Heart left ventricle (tissue), 13 donors: ENCODE results near the gene B4GALNT2.

ENCODE experiments used
- POLR2A ChIP-seq, 2 donors: fragments of 450-650 bp; IDR thresholded peaks; one replicate each; pipeline ENCODE4 v1.6.1; 2017; ENCODE audit warnings: antibody characterized with exemption in 2 of 2, mild to moderate bottlenecking in 2 of 2, moderate library complexity in 2 of 2
- TF ChIP-seq, protein P1 (sequence below), 12 donors: fragments of 200-600 bp; sonication (generic) in 4 of 12; IDR thresholded peaks; one replicate each; pipeline versions ENCODE4 v1.5.0 to v1.8.0; 2018 to 2022; ENCODE audit warnings: antibody characterized with exemption in 12 of 12, mild to moderate bottlenecking in 5 of 12
- donor health status: ischemic (EF 13 %, LVEDD 7.1; RV severe dilation, severe dysfunction).
- donor health status: DM: no; HTN: yes; CAD: no.
- donor health status: DM: no; HTN: no; CAD: no.
- donor health status: ischemic (EF 25% LVEDD 6.9; RV normal size, moderate dysfunction).
- donor health status: ischemic (EF 25% LVEDD 5.7; RV mildly dilated, moderate dysfunction).
- donor health status: ischemic (EF 35%, LVEDD 5.7; RV mildly dilated, moderate dysfunction).
- donor health status: nonischemic (EF 11% LVEDD 7.7; RV severe dilation, severe dysfunction).
- donor health status: DM: yes; HTN: yes; CAD: no.
- donor health status: PGD.
- donor health status: ischemic (EF 29% LVEDD 5.4; RV normal size, mild dysfunction).
- donor health status: nonischemic (EF 23%, LVEDD 6.1; RV moderate dilation, normal function).

DNA sequence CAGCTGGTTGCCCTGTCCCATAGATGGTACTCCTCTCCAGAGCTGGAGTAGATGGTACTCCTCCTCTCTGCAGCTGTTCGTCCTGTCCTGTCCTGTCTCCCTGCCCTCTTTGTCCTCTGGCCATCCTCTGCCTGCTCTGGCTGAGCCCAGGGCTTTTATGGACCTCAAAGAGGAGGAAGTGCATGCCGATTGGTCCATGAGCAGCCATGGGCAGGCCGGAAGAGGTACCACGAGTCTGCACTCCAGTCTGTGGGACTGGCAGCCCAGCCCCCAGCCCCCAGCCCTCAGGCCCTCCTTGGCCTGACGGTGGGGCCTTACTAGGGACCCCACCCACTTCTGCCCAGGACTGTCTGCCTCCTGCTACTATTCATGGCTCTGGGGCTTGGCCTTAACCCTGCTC lies 50.8 kb downstream of the B4GALNT2 start:
- no peak for TF ChIP-seq POLR2A (IDR thresholded peaks at IDR 0.05)
- TF ChIP-seq, protein P1, sequence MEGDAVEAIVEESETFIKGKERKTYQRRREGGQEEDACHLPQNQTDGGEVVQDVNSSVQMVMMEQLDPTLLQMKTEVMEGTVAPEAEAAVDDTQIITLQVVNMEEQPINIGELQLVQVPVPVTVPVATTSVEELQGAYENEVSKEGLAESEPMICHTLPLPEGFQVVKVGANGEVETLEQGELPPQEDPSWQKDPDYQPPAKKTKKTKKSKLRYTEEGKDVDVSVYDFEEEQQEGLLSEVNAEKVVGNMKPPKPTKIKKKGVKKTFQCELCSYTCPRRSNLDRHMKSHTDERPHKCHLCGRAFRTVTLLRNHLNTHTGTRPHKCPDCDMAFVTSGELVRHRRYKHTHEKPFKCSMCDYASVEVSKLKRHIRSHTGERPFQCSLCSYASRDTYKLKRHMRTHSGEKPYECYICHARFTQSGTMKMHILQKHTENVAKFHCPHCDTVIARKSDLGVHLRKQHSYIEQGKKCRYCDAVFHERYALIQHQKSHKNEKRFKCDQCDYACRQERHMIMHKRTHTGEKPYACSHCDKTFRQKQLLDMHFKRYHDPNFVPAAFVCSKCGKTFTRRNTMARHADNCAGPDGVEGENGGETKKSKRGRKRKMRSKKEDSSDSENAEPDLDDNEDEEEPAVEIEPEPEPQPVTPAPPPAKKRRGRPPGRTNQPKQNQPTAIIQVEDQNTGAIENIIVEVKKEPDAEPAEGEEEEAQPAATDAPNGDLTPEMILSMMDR (IDR thresholded peaks at IDR 0.05) = no peak
